HG03025 (cell line): ENCODE results near the gene CCL11.
"Not testable (repeated sequence)": the region's sequence is repeated elsewhere in the genome, so short reads cannot be mapped to it uniquely, and the experiment has no call there.

ENCODE experiments used
- ATAC-seq: cut with Tn5 transposase; IDR thresholded peaks from one replicate; pipeline ENCODE4 v1.9.1; 2021; ENCODE audit warnings: mild to moderate bottlenecking, moderate library complexity; ENCODE audit not compliant: unreplicated experiment, low FRiP score

Gene CCL11

DNA sequence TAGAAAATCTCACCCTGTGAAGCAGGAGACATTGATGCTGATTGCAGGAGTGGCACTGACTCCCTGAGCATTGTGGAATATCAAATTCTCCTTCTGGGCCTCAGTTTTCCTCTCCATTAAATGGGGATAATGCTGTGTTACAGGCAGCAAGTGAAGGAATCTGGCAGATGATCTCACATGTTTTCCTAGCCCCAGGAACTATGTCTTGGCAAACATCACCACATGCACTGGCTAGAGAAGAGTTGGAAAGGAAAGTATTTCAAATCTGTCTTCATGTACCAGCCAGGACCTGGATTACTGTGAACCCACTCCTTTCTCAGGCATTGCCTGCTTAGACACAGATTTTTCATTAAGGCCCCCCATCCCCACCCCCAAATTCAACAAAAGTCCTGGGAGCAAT lies 20.1 kb downstream of the CCL11 start:
- ATAC-seq: no peak

DNA sequence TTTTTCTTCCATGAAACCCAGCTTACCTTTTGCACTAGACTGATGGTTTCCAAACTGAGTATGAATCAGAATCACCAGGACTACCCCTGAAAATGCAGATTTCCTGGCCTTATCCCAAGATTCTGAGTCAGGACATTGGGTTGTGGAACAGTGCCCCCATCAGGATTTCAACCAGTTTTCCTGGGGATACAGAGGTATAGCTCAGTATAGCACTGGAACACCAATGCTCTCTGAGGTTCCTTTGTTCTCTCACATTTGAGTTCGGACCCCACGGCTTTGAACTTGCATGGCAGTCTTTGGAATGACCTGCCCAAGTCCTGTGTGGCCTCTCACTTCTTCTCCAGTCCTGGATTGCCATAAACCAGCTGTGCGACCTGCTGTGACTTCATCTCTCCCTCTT lies 20.9 kb downstream of the CCL11 start:
- ATAC-seq: no peak

DNA sequence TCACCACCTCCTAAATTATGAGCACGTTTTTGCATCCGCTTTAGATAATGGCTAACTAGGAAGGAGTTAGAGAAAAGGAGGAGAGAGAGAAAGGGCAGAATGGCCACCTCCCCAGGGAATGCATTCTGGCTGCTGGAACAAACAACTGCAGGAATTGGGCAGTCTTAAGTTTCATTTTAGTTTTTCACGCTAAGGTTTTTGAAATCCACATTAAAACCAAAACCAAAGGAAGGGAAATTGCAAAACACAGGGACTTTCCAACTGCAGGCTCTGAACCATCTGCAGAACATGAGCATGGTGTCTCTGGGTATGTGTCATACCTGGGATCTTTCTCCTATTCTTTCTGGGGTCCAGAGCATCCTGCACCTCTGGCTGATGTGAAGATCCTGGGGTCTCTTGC lies 21.6 kb downstream of the CCL11 start:
- no peak for ATAC-seq

DNA sequence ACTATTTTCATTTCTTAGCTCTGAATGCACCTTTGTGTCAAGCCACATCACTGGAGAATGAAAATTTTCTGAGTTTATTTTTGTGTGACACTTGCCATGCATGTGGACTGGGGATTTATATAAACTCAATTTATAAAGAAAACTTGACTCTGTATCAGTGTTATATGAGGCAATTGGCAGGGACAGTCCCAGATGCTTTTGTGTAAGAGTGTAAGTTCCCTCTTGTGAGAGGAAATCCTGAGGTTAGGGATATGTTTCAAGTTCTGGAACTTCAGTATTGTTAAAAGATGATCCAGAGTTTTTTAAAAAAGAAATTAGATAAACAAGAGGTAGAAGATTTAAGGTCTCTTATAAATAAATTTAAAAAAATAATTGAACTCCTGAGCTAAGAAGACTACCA lies 22.8 kb downstream of the CCL11 start:
- no peak for ATAC-seq

DNA sequence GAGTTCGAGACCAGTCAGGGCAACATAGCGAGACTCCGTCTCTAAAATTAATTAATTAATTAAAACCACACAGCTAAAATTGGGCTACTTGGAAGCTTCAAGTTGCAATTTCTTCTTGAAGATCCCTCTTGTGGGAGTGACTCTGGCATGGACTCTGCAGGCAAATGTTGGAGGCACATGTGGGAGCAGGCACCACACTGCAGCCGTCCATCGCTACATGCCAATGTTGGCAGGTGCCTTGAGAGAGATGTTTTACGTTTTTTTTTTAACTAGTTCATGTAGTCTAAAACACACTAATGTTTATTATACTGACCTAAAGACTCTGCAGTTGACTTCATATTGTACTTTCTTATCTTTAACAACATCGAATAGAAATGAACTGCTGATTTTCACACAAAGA lies 25.7 kb downstream of the CCL11 start:
- no peak for ATAC-seq

DNA sequence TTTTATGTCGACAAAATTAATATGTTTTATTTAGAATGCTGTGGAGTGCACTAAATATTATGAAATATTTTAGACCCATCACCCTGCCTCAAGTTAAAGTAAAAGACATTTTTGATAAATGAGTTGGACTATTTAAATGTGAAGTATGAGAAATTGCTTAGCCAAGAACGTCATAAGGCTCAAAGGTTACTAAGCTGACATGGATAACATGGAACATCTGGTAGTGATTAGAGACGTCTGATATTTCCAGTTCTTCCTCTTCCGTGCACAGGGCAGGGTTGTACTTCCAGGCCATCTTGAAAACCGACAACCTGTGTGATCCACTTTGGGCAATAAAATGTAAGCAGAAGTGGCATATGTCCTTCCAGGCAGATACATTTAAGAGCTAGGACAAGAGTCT lies 26.5 kb downstream of the CCL11 start:
- ATAC-seq: no peak

DNA sequence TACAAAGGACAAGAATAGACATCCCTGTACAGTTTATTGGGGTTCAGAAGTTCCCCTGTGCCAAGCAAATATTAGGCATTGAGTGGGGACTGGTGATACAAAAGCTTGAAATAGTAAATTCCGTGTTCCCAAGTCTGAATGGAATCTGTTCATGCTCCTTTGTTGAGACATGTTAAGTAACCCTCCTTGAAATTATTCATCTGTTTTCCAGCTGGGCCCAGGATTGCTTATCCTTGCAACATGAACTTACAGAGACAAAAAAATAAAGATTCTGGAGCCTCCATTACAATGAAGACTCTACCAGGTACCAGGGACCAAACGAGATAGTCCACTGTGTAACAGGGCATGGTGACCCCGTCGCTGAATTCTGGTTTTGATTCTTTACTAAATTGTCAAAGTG lies 27.6 kb downstream of the CCL11 start:
- no peak for ATAC-seq

DNA sequence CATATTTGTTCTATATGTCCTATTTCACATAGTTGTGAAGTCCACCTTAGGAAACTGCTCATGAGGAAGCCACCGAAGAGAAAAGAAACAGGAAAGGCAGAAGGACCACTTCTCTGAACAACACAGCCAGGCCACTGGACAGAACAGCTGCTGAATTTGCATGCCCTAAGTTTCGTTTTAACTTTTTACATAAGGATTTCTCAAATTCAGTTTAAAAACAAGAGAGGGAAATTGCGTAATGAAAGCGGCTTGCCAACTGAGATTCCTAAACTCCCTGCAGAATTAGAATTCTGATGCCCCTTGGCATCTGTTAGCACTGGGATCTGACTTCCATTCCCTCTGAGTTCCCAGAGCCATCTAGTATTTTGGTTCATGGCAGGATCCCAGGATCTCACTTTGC lies 28.7 kb downstream of the CCL11 start:
- ATAC-seq: no peak

DNA sequence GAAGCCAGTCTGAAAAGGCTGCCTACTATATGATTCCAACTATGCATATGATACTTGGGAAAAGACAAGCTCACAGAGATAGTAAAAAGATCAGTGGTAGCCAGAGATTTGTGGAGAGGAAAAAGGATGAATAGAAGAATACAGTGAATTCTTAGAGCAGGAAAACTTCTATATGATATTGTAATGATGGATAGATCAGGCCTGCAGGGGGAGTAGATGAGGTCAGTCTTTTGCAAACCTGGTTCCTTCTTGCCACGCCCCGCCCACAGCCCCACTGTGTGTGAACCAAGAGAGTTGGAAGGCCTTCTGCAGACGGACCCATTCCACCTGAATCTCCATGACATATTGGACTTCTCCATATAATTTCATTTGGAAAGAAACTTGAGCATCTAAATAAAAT lies 32.9 kb downstream of the CCL11 start:
- ATAC-seq: no peak

DNA sequence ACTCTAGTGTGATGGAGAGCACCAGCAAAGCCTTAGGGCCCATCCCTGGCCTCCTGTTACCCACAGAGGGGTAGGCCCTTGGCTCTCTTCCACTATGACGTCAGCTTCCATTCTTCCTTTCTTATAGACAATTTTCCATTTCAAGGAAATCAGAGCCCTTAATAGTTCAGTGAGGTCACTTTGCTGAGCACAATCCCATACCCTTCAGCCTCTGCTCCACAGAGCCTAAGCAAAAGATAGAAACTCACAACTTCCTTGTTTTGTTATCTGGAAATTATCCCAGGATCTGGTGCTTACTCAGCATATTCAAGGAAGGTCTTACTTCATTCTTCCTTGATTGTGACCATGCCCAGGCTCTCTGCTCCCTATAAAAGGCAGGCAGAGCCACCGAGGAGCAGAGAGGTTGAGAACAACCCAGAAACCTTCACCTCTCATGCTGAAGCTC lies 33.5 kb downstream of the CCL11 start, which contains the start of gene CCL8:
TSS of gene CCL8 (plus strand) at position 397 of the 445 bp plus-strand sequence. CDS start 67 bp downstream, outside the sequence.
- no peak for ATAC-seq

DNA sequence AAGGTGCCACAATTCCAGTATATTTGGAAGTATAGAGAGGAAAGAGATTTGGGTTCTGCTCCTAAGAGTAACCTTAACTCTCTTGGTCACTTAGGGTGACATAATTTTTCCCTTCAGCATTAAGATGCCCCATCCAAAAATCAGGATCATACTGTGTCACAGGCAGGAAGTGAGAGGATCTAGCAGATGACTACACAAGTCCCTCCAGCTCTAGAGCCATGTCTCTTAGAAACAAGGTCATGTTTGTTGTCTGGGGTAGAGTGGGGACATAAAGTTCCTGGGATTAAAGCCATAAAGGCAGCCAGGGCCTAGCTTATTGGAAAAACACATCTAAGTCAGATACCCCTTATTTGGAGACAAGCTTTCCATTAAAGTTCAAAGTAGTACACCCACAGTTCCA lies 36.4 kb downstream of the CCL11 start:
- no peak for ATAC-seq

DNA sequence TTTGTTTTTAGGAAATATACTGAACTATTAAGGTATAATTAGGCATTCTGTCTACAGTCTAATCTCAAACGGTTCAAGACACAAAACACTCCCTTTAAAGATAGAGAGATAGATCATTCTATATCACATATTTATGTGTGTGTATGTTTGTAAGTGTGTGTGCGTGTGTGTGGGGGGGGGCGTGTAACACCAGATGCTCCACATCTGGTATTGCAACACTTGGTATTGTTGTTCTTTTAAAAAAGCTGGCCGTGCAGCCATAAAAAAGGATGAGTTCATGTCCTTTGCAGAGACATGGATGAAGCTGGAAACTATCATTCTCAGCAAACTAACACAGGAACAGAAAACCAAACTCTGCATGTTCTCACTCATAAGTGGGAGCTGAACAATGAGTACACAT lies 42.0 kb downstream of the CCL11 start:
- not testable (repeated sequence) for ATAC-seq

DNA sequence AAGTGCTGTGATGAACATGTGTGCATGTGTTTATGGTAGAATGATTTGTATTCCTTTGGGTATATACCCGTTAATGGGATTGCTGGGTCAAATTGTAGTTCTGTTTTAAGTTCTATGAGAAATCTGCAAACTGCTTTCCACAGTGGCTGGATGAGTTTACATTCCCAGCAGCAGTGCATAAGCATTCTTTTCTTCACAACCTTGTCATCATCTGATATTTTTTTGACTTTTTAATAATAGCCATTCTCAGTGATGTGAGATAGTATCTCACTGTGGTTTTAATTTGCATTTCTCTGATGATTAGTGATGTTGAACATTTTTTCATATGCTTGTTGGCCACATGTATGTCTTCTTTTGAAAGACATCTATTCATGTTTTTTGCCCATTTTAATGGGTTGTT lies 52.2 kb downstream of the CCL11 start:
- ATAC-seq: no peak
